HG03558 (cell line): ENCODE results near the gene DRD3.

ENCODE experiments used
- ATAC-seq: cut with Tn5 transposase; IDR thresholded peaks from one replicate; pipeline ENCODE4 v1.9.1; 2021; ENCODE audit warnings: moderate number of reproducible peaks; ENCODE audit not compliant: unreplicated experiment; ENCODE audit errors: extremely low read depth

The DRD3 gene

DNA sequence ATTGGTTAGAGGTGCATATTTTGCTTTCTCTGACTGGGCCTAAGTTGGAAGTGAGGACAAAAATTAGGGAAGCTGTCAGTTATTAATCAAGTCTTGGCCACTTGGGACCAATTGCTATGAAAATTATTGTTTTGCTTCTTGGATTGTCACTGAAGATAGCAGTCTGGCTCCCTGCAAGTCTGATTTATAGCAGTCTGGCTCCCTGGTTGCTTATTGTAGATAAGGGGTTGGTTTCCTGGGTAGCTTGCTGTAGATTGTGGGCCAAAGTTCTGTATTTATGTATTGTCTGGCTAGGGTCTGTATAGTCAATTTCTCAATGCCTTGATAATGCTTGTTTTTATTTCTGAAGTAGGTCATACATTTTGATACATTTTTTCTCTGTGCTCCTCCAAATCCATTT, 13.3 kb upstream of the DRD3 start:
- no peak for ATAC-seq

DNA sequence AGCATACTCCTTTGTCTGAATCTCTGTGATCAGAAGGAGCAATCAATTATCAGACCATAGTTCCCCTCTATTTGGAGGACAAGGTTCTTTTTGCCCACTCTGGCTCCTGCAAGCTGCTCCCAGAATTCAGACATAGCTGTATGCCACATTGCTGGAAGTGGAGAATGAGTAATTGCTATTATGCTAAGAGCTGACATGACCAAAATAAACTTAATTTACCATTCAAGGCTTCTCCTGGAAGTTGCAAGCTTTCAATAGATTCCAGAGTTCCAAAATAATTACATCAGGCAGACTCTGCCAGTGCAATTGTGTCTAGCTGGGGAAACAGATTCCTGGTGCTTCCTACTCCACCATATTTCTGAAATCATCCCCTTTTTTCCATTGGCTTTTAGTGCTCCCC, 7.6 kb upstream of the DRD3 start:
- ATAC-seq: no peak

GRCh38 chr3:114179575-114179974, 723 bp upstream of the DRD3 start:
- no peak for ATAC-seq

DNA sequence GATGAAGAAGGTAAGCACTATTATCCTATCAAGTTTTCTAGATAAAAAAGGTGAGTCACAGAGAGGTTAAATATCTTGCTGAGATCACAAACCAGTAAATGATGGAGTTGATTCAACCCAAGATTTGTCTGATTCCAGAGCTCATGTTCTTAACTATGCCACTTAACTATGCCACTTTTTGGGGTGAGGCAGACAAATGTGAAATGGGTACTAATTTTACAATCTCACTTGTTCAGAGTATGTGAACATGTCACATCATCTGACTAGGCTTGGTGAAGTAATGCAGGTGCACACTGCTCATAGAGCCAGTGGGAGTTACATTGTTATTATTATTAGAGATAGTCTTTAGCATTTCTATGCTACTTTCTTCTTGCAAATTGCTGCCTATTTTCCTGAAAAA, 2.0 kb downstream of the DRD3 start:
- ATAC-seq: no peak

- ATAC-seq: no peak
These were observed 2.4 kb downstream of the DRD3 start for GRCh38 chr3:114176487-114176886.

- no peak for ATAC-seq
These were observed 3.5 kb downstream of the DRD3 start for GRCh38 chr3:114175204-114175987.

GRCh38 chr3:114171677-114172076, 7.2 kb downstream of the DRD3 start:
- no peak for ATAC-seq

- ATAC-seq: no peak
These were observed 10.7 kb downstream of the DRD3 start for GRCh38 chr3:114168150-114168549.

GRCh38 chr3:114157321-114157720, 21.5 kb downstream of the DRD3 start:
- ATAC-seq: no peak

- ATAC-seq: no peak
These were observed 23.5 kb downstream of the DRD3 start for GRCh38 chr3:114155370-114155821.

DNA sequence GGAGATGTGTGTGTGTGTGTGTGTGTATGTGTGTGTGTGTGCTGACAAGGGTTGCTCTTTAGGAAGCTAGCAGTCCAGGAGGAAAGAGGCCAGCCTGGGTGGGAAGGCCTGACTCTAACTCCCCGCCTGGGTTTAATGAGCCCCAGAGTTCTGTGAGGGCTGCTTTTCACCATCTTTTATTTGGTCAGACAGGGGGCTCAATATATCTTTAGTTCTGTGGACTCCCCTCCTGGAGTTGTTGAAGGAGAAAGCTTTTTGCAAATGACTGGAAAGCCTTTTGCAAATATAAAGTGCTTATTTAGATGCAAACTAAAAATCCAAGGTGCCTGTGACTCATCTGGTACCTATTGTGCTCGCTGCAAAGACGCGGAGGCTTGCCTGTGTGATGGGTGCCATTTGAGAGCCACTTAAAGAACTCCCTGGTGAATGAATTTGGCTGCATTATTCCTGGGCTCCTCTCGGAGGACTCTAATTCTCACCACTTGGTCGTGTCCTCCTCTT, 24.5 kb downstream of the DRD3 start:
- ATAC-seq: no peak

- ATAC-seq: peak; percentile 76
These were observed 26.2 kb downstream of the DRD3 start for GRCh38 chr3:114152519-114153151.

GRCh38 chr3:114151091-114151490, 27.8 kb downstream of the DRD3 start:
- no peak for ATAC-seq

DNA sequence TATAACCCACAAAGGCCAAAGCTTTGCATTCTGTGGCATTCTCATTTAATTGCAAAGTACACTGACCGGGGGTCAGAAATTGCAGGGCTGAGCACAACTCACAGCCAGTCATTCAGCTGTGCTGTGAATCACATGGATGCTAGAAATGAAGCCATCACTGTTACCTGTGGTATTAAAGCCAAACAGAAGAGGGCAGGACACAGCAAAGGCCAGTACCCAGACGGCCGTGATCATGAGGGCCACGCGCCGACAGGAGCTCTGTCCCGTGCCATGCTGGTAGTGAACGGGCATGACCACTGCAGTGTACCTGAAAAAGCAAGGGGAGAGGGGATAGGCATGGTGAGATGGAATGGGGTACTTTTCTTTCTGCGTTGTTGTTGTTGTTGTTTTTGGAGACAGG, 31.6 kb downstream of the DRD3 start:
- no peak for ATAC-seq

- no peak for ATAC-seq
These were observed 33.8 kb downstream of the DRD3 start for GRCh38 chr3:114144909-114145688.

GRCh38 chr3:114143817-114144216, 35.0 kb downstream of the DRD3 start:
- ATAC-seq: no peak

GRCh38 chr3:114139836-114140235, 39.0 kb downstream of the DRD3 start:
- ATAC-seq: no peak

GRCh38 chr3:114133947-114134346, 44.9 kb downstream of the DRD3 start:
- no peak for ATAC-seq

- no peak for ATAC-seq
These were observed 46.4 kb downstream of the DRD3 start for GRCh38 chr3:114132500-114132899.

GRCh38 chr3:114128826-114129225, 50.0 kb downstream of the DRD3 start:
- ATAC-seq: no peak

DNA sequence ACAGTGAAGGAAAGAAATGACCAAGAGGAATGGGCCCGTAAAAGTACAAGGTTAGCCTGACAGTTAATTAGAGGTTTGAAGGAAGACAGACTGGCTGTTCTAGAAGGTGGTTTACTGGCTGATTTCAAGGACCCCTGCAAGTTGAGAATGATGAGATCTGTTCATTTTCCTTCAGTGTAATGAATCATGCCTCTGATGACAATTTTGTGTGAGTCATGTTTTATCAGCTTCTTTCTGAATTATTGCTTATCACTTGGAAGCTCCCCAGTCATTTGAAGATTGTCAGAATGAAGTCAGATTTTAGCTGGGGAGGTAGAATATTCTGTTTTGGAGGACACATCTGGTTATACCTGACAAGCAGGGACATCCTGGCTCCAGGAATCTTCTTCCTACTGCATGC, 50.6 kb downstream of the DRD3 start:
- ATAC-seq: no peak
